ENCODE measurements around the gene ARHGEF39. TPM values are rescaled to one million over a fixed set of nuclear protein-coding genes. Genes with fewer than 3 reads are reported as not detected.

Gene ARHGEF39, protein sequence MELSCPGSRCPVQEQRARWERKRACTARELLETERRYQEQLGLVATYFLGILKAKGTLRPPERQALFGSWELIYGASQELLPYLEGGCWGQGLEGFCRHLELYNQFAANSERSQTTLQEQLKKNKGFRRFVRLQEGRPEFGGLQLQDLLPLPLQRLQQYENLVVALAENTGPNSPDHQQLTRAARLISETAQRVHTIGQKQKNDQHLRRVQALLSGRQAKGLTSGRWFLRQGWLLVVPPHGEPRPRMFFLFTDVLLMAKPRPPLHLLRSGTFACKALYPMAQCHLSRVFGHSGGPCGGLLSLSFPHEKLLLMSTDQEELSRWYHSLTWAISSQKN
- polyA plus RNA-seq (ENCODE audit: insufficient read length in 3 of 3) = 10 to 100 TPM in 1 of 3 donors, 1 to 10 TPM in 2; 9.3 to 11.5 (median 10.0) TPM
- long read RNA-seq, donor 1, partial matches to known transcripts = 0 of 1 reads
- long read RNA-seq, donor 1, other reads (novel, unspliced or antisense) = 0 of 1 reads
- long read RNA-seq, donor 2, partial matches to known transcripts = 0 of 1 reads
- long read RNA-seq, donor 2, other reads (novel, unspliced or antisense) = 0 of 1 reads
- long read RNA-seq, donor 3, partial matches to known transcripts = 0 of 1 reads
- long read RNA-seq, donor 3, other reads (novel, unspliced or antisense) = 0 of 1 reads
- long read RNA-seq, donor 4, partial matches to known transcripts = 5 of 33 reads
- long read RNA-seq, donor 4, other reads (novel, unspliced or antisense) = 28 of 33 reads
- long read RNA-seq, donor 5 = 0 reads
- long read RNA-seq, donor 6, partial matches to known transcripts = 0 of 14 reads
- long read RNA-seq, donor 6, other reads (novel, unspliced or antisense) = 14 of 14 reads
- long read RNA-seq, donor 7, partial matches to known transcripts = 0 of 1 reads
- long read RNA-seq, donor 7, other reads (novel, unspliced or antisense) = 0 of 1 reads
- long read RNA-seq, donor 8, partial matches to known transcripts = 0 of 4 reads
- long read RNA-seq, donor 8, other reads (novel, unspliced or antisense) = 0 of 4 reads
- long read RNA-seq, donor 9, partial matches to known transcripts = 0 of 1 reads
- long read RNA-seq, donor 9, other reads (novel, unspliced or antisense) = 0 of 1 reads
- long read RNA-seq, donor 10 = 0 reads
- long read RNA-seq, donor 11, partial matches to known transcripts = 0 of 1 reads
- long read RNA-seq, donor 11, other reads (novel, unspliced or antisense) = 0 of 1 reads
- long read RNA-seq, donor 12, partial matches to known transcripts = 0 of 1 reads
- long read RNA-seq, donor 12, other reads (novel, unspliced or antisense) = 0 of 1 reads
- long read RNA-seq, donor 13 = 0 reads
- long read RNA-seq, donor 14, partial matches to known transcripts = 0 of 1 reads
- long read RNA-seq, donor 14, other reads (novel, unspliced or antisense) = 0 of 1 reads
- long read RNA-seq, donor 15, partial matches to known transcripts = 0 of 1 reads
- long read RNA-seq, donor 15, other reads (novel, unspliced or antisense) = 0 of 1 reads
- long read RNA-seq, donor 16, partial matches to known transcripts = 5 of 8 reads
- long read RNA-seq, donor 16, other reads (novel, unspliced or antisense) = 0 of 8 reads

GRCh38 chr9:35664531-35665470, at the start of gene ARHGEF39:
ARHGEF39 (minus strand) TSS chr9:35665195; CDS start chr9:35665169, 26 bp downstream.
- peak in 9 of 11 donors; percentile 67 to 82 (median 78) for DNase-seq (ENCODE audit: extremely low read depth in 1 of 11, low read depth in 9 of 11, low spot score in 4 of 11)

DNA sequence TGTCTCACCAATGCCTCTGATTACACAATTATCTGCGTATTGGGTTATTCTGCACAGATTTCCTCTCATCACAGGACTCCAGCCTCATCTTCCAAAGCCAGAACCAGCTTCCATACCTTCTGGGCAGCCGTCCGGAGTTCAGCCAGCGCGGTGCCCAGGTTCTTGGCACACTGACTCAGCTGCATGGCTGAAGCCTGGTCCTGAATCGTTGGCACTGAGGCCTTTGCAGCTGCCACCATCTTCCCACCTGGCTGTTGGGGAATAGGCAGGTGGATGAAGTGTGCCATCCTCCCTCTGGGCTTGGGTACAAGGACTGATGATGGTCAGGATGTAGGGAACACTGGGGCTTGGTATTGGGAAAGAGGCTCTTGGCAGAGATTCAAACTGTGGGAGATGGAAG, 49.1 kb upstream of the ARHGEF39 start:
- no peak for DNase-seq (ENCODE audit: extremely low read depth in 1 of 11, low read depth in 9 of 11, low spot score in 4 of 11)

GRCh38 chr9:35713578-35713977, 48.6 kb upstream of the ARHGEF39 start:
- no peak for DNase-seq (ENCODE audit: extremely low read depth in 1 of 11, low read depth in 9 of 11, low spot score in 4 of 11)

DNA sequence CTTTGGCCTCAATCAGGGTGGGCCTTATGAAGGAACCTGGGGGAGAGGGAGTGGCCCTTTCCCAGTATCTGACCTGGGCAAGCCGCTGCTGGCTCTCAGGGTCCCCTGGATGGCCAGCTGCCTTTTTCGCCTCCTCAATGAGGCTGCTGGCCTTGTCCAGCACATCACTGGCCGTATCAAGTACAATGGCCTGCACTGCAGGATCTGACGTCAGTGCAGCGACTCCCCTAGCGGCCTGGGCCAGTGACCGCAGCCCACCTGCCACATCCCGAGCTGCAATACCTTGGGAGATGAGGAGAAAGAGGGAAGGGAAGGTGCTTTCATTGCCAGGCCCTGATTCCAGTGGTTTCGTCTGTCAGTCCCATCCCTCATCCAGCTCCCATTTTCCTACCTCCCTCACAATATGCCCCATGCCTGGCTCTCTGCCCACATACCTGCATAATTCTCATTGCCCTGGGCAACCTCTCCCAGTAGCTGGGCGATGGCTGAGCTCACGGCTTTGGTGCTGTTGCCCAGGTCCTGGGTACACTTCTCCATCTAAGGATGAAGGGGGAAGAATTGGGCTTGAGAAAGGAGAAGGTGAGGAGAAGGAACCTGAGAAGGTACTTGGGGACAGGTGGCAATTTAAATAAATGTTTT, 47.9 kb upstream of the ARHGEF39 start:
- no peak for DNase-seq (ENCODE audit: extremely low read depth in 1 of 11, low read depth in 9 of 11, low spot score in 4 of 11)

GRCh38 chr9:35711501-35712428, 46.8 kb upstream of the ARHGEF39 start:
- DNase-seq (ENCODE audit: extremely low read depth in 1 of 11, low read depth in 9 of 11, low spot score in 4 of 11) = no peak

DNA sequence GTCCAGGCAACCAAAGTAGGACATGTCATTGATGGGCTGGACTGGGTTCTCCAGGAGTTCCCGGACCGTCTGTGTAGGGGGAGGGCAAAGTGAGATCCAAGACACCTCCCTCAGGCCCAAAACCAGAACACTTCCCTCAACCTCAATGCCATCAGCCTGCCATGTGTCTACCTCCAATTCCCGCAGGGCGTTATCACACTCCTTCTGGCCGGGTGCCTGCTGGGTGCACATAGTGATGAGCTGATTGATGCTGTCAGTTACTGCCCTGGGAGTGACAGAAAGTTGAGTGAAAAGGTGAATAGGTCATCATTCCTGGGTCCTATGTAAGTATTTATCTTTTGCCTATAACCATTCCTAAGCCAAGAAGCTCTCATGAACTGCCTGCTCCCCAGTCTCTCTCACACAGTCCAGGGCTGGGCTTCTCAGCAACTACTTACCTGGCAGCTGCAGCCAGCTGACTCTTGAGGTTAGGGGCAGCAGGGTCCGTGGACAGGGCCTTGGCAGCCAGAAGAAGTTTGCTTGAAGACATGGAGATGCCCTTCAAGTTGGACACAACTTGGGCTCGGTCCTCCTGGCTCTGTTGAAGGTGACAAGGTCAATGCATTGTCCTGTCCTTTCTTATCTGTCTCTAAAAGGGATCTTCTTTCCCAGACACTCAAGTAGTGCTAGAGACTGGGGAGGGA, 46.0 kb upstream of the ARHGEF39 start:
- no peak for DNase-seq (ENCODE audit: extremely low read depth in 1 of 11, low read depth in 9 of 11, low spot score in 4 of 11)

DNA sequence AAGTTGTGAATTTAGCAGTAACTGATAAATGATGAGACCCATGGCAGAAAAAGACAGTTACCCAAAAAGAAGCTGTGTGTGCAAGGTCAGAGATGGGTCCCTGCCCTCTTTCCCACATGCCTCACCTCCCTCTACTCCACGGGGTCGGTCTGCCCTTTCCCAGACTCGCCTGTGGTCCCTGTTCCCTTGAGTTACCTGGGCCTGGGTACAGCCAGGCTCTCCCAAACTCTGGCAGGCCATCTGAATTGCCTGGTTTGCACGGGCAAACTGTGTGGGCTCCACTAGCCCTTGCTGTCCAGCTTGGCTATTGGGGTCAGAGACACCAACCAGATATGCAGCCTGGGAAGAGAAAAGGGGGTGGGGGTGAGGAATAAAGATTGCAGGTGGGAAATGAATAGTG, 43.2 kb upstream of the ARHGEF39 start:
- no peak for DNase-seq (ENCODE audit: extremely low read depth in 1 of 11, low read depth in 9 of 11, low spot score in 4 of 11)

DNA sequence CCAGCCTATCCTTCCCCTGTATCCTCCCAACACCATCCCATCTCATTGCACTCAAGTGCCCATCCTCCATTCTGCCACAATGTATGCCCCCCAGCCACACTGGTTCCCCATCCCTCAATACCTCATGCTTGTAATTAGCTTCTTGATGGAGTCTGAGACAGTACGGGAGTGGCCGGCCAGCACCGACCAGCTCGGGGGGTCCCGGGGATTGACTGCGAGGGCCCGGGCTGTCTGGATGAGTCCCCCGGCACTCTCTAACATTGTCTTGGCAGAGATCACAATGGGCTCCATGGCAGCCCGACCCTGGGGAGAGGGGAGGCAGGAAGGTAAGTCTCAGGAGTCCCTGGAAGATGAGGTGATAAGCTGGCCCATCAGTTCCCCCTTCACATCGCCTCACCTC, 42.0 kb upstream of the ARHGEF39 start:
- DNase-seq (ENCODE audit: extremely low read depth in 1 of 11, low read depth in 9 of 11, low spot score in 4 of 11) = no peak

DNA sequence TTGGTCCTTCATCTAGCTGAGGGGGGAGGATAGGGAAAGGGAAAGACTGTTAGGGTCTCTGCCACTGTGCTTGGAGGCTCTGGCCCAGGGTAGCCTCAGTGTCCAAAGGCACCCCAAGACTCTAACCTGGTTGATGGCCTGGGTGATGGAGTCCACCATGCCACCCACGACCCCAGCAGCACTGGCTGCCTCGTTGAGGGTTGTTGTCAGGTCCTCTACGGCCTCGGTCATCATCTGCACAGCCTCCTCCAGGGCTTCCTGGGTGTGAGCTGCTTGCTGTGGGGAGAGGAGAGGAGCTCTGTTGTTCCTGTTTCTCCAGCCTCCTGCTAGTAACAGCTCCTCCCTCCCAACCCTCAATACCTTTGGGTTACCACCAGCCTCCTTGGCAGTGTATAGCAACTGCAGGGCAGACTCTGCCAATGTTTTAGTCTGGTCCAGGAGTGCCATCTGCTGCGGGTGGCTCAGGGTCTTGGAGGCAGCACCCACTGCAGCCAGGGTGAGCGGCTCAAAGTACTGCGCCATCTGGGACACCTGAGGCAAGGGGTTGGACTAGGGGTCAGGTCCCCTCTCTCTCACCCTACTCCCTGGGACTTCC, 40.9 kb upstream of the ARHGEF39 start:
- DNase-seq (ENCODE audit: extremely low read depth in 1 of 11, low read depth in 9 of 11, low spot score in 4 of 11) = no peak

DNA sequence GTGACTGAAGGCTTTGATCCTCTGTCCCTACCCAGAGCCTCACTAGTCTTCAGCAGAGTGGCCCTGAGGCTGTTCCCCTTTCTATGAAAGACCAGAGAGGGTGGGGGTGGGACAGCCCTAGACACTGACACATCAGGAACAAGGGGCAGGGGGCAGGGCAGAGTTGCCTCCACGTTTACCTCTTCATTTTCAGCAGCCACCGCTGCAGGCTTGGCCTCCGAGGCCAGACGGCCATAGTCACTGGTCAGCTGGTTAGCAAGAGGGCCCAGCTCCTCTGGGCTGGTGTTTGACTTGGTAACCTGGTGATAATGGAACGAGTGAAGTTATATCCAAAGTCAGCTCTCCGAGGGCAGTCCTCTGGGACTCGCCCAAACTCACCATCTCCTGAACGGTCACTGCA, 40.4 kb upstream of the ARHGEF39 start:
- DNase-seq (ENCODE audit: extremely low read depth in 1 of 11, low read depth in 9 of 11, low spot score in 4 of 11) = no peak

DNA sequence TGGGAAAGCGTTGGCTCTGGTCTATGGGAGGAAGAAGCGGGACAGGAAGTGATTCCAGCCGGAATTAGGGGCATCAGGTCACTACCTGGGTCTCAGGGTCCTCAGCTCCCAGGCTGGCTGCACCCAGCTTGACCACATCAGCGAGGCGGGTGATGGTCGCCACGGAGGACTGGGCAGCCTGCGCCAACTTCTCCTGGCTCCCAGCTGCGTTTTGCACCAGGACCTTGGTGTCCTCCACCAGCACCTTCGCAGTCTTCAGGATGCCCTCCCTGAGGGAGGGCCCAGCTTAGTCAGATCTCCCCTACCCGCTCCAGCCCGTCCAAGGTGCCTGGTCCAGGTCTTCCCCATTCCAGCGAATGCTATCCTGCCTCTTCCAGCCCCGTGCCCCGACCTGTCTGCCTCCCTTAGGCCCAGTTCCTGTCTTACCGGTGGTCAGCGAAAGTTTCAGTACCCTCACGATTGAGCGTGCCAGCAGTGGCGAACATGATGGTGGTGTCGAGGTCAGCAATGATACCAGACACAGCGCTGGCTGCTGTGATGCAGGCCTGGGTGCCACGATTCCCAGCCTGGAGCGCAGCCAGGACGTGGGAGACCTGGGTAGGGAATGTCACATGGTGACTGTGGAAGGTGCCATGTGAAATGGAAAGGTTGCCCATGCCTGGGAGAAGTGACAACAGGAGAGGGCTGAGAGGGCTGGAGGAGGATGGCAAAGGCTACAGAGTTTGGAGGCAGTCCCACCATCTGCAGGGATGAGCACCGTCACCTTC, 39.1 kb upstream of the ARHGEF39 start:
- DNase-seq (ENCODE audit: extremely low read depth in 1 of 11, low read depth in 9 of 11, low spot score in 4 of 11) = no peak

DNA sequence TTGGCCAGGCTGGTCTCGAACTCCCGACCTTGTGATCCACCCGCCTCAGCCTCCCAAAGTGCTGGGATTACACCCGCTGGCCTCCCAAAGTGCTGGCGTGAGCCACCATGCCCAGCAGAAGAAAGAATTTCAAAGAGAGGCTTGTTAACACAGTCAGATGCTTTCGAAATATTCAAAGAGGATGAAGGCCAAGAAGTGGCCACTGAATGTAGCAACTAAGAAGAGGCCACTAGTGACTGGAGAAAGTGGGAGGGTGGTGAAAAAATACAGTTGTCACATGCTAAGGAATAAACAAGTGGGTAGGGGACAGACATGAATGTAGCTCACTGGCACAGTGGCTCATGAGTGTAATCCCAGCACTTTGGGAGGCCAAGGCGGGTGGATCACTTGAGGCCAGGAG, 37.7 kb upstream of the ARHGEF39 start:
- no peak for DNase-seq (ENCODE audit: extremely low read depth in 1 of 11, low read depth in 9 of 11, low spot score in 4 of 11)

DNA sequence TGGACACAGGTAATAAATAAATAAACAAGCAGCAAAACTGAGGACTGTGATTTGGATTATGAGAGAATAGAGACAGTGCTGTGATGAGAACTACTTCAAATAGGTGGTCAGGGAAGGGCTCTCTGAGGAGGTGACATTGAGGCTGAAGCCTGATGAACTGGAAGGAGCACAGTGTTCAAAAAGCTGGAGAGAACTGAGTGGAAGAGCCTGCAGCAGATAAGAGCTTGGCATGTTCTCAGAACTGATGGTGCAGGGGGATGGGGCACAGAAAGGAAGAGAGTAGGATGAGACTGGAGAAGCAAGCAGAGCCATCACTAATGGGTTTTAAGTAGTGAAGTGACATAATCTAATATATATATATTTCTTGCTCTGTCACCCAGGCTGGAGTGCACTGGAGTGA, 35.9 kb upstream of the ARHGEF39 start:
- DNase-seq (ENCODE audit: extremely low read depth in 1 of 11, low read depth in 9 of 11, low spot score in 4 of 11) = no peak

- no peak for DNase-seq (ENCODE audit: extremely low read depth in 1 of 11, low read depth in 9 of 11, low spot score in 4 of 11)
These were observed 35.0 kb upstream of the ARHGEF39 start for GRCh38 chr9:35700031-35700430.

DNA sequence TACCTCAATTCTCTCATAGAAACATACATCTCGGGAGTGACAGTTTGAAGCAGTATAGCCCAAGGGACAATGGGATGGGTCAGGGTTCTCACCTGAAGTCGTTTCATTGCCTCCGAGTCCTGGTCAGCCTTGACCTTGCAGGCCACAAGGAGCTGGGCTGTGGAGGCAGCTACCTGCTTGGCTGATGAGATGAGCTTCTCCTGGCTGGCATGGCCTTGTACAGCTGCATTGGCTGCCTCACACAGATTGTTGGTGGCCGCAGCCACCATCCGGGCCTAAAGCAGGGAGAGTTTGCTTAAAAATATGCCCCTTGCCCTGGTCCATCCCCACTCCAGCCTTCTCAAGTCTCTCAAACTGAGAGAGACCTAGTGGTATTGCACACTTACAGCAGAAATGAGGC, 33.2 kb upstream of the ARHGEF39 start:
- DNase-seq (ENCODE audit: extremely low read depth in 1 of 11, low read depth in 9 of 11, low spot score in 4 of 11) = no peak
